SU-DHL-6 (cell line): ENCODE results near the gene SCNM1.

Experiments used
- CTCF ChIP-seq: fragments of 200-600 bp; sonication (generic); IDR thresholded peaks from one replicate; pipeline ENCODE4 v1.5.1; 2017; ENCODE audit warnings: antibody characterized with exemption, mild to moderate bottlenecking, low read length, moderate library complexity; ENCODE audit not compliant: insufficient read depth, poor library complexity, severe bottlenecking
- EZH2phosphoT487 ChIP-seq: fragments of 200-600 bp; sonication (generic), shearing (Covaris generic); conservative IDR thresholded peaks from 2 replicates; pipeline ENCODE4 v1.6.1; 2018; ENCODE audit warnings: mild to moderate bottlenecking, antibody characterized with exemption, low read length, moderate library complexity, mixed read lengths

- TF ChIP-seq CTCF, result no peak
- no peak for TF ChIP-seq EZH2phosphoT487
Observed at GRCh38 chr1:151135433-151136385, 30.2 kb upstream of the SCNM1 start.
